ENCODE data around the gene MLEC. TPM values are rescaled to one million over a fixed set of nuclear protein-coding genes. Genes with fewer than 3 reads are reported as not detected.

The MLEC gene
- total and polyA plus RNA-seq, 2 of the 13 experiments (the other 11 are each of a cell fraction or from before 2014, with no cell fraction given), result 49.8 to 156 TPM

GRCh38 chr12:120748242-120748641 is 61.3 kb downstream of the MLEC start (continued):
- TF ChIP-seq ZNF18 (CRISPR knock-in tag; IDR thresholded peaks at IDR 0.05; ENCODE audit: insufficient replicate concordance), result peak; percentile 97
- no peak for TF ChIP-seq FOXJ3 (CRISPR knock-in tag; IDR thresholded peaks at IDR 0.05; ENCODE audit: borderline replicate concordance)
- TF ChIP-seq ARID5B (CRISPR knock-in tag; IDR thresholded peaks at IDR 0.05), result no peak
- TF ChIP-seq MZF1 (CRISPR knock-in tag; IDR thresholded peaks at IDR 0.05; ENCODE audit: borderline replicate concordance), result no peak
- TF ChIP-seq NFYB (CRISPR knock-in tag; IDR thresholded peaks at IDR 0.05), result no peak
- TF ChIP-seq KAT7 (CRISPR knock-in tag; IDR thresholded peaks at IDR 0.05; ENCODE audit: borderline replicate concordance), result no peak
- no peak for TF ChIP-seq ERF (CRISPR knock-in tag; IDR thresholded peaks at IDR 0.05)
- no peak for TF ChIP-seq REST (IDR thresholded peaks at IDR 0.05; ENCODE audit: borderline replicate concordance in 1 of 2, low read depth in 1 of 2, low read length in 2 of 2)
- TF ChIP-seq HNF4A (CRISPR knock-in tag; IDR thresholded peaks at IDR 0.05), result peak; percentile 54; the same call in 1 of the 2 replicates
- no peak for TF ChIP-seq MAFF (IDR thresholded peaks at IDR 0.05; ENCODE audit: low read depth, low read length)
- peak; percentile 33; the same call in 1 of the 2 replicates for TF ChIP-seq SAP130 (CRISPR knock-in tag; IDR thresholded peaks at IDR 0.05; ENCODE audit: low read depth)
- TF ChIP-seq ZNF274 (CRISPR knock-in tag; IDR thresholded peaks at IDR 0.05), result no peak
- TF ChIP-seq ZNF160 (CRISPR knock-in tag; IDR thresholded peaks at IDR 0.05), result no peak
- TF ChIP-seq ZNF331 (CRISPR knock-in tag; IDR thresholded peaks at IDR 0.05), result no peak
- no peak for TF ChIP-seq ZNF264 (CRISPR knock-in tag; IDR thresholded peaks at IDR 0.05)
- no peak for TF ChIP-seq ZC3H4 (CRISPR knock-in tag; IDR thresholded peaks at IDR 0.05; ENCODE audit: borderline replicate concordance)
- TF ChIP-seq ZNF121 (CRISPR knock-in tag; IDR thresholded peaks at IDR 0.05), result peak; percentile 81
- TF ChIP-seq WIZ (CRISPR knock-in tag; IDR thresholded peaks at IDR 0.05), result no peak
- 0 out of 2 replicates have a peak, but pooled peaks have one; percentile 18 for TF ChIP-seq RXRB (CRISPR knock-in tag; IDR thresholded peaks at IDR 0.05; ENCODE audit: borderline replicate concordance)
- no peak for TF ChIP-seq MLX (CRISPR knock-in tag; IDR thresholded peaks at IDR 0.05)
- peak; percentile 71; the same call in 1 of the 2 replicates for TF ChIP-seq ZNF362 (CRISPR knock-in tag; IDR thresholded peaks at IDR 0.05; ENCODE audit: borderline replicate concordance)
